HCT116 (cell line): ENCODE results near the gene AUTS2. TPM values are rescaled to one million over a fixed set of nuclear protein-coding genes. Genes with fewer than 3 reads are reported as not detected.

ENCODE experiments used
- ATF3 ChIP-seq: IDR thresholded peaks from 2 replicates; pipeline ENCODE4 v1.6.1; 2012
- CTCF ChIP-seq, 3 experiments: fragments of 200-600 bp in 1 of 3; sonication (generic) in 1 of 3; IDR thresholded peaks in 2 of 3; conservative IDR thresholded peaks in 1 of 3; 2 replicates each; pipeline ENCODE4 v1.5.1; 2012 to 2017; ENCODE audit warnings: low read depth in 2 of 3, low read length in 2 of 3, antibody characterized with exemption in 1 of 3, borderline replicate concordance in 1 of 3, control low read depth in 1 of 3, mild to moderate bottlenecking in 1 of 3, mixed read lengths in 1 of 3, mixed run types in 1 of 3, moderate library complexity in 1 of 3; ENCODE audit not compliant: insufficient read depth in 1 of 3
- EGR1 ChIP-seq: IDR thresholded peaks from 2 replicates; pipeline ENCODE4 v1.6.1; 2012; ENCODE audit warnings: low read depth
- ELF1 ChIP-seq: IDR thresholded peaks from 2 replicates; pipeline ENCODE4 v1.6.1; 2012; ENCODE audit warnings: low read depth, borderline replicate concordance
- MAX ChIP-seq: IDR thresholded peaks from 2 replicates; pipeline ENCODE4 v1.6.1; 2012
- POLR2A ChIP-seq: IDR thresholded peaks from 2 replicates; pipeline ENCODE4 v1.7.0; 2011; ENCODE audit warnings: borderline replicate concordance; ENCODE audit not compliant: insufficient read depth, insufficient read length; ENCODE audit errors: extremely low read depth
- REST ChIP-seq: IDR thresholded peaks from 2 replicates; pipeline ENCODE4 v1.6.1; 2012; ENCODE audit warnings: low read depth
- SIN3A ChIP-seq: IDR thresholded peaks from 2 replicates; pipeline ENCODE4 v1.6.1; 2012; ENCODE audit warnings: low read depth
- ZFX ChIP-seq: fragments of 450-650 bp; IDR thresholded peaks from 2 replicates; pipeline ENCODE4 v1.6.1; 2017
- total RNA-seq: library from RNA; stranded (reverse); gene quantifications from one replicate; pipeline ENCODE4 v1.2.1, GENCODE V29; 2021; ENCODE audit not compliant: unreplicated experiment

The AUTS2 gene
- total RNA-seq, 1 experiment from 2014 or later: 0.93 TPM

- TF ChIP-seq REST (no peak), MAX (no peak), CTCF (IDR thresholded peaks at IDR 0.05 in 2 of 3, conservative IDR thresholded peaks at IDR 0.05 in 1 of 3; ENCODE audit: borderline replicate concordance in 1 of 3, insufficient read depth in 1 of 3, low read depth in 2 of 3, low read length in 2 of 3) (no peak), POLR2A (no peak), EGR1 (no peak), ATF3 (no peak), SIN3A (no peak), ZFX (no peak), ELF1 (no peak)
- TF ChIP-seq, all 23 proteins: peak for 0
Observed at GRCh38 chr7:69735582-69735981, 137.3 kb downstream of the AUTS2 start (continued).
